ENCODE measurements around the gene GTSF1L.

GRCh38 chr20:43724383-43724782 lies 2.4 kb downstream of the GTSF1L start:
- TF ChIP-seq, protein P1, sequence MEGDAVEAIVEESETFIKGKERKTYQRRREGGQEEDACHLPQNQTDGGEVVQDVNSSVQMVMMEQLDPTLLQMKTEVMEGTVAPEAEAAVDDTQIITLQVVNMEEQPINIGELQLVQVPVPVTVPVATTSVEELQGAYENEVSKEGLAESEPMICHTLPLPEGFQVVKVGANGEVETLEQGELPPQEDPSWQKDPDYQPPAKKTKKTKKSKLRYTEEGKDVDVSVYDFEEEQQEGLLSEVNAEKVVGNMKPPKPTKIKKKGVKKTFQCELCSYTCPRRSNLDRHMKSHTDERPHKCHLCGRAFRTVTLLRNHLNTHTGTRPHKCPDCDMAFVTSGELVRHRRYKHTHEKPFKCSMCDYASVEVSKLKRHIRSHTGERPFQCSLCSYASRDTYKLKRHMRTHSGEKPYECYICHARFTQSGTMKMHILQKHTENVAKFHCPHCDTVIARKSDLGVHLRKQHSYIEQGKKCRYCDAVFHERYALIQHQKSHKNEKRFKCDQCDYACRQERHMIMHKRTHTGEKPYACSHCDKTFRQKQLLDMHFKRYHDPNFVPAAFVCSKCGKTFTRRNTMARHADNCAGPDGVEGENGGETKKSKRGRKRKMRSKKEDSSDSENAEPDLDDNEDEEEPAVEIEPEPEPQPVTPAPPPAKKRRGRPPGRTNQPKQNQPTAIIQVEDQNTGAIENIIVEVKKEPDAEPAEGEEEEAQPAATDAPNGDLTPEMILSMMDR (conservative IDR thresholded peaks at IDR 0.05), result no peak
- TF ChIP-seq EZH2 (IDR thresholded peaks at IDR 0.05; ENCODE audit: low read depth), result no peak
